Measurements from ENCODE around the gene CACNA2D3.

Gene CACNA2D3

GRCh38 chr3:54510506-54510905 lies 388.2 kb downstream of the CACNA2D3 start:
- TF ChIP-seq CTCF (IDR thresholded peaks at IDR 0.05; ENCODE audit: extremely low read depth, missing control alignments): no peak
- no peak for DNase-seq (ENCODE audit: low spot score)

GRCh38 chr3:54511766-54512365 lies 389.5 kb downstream of the CACNA2D3 start:
- DNase-seq (ENCODE audit: low spot score): no peak
- TF ChIP-seq CTCF (IDR thresholded peaks at IDR 0.05; ENCODE audit: extremely low read depth, missing control alignments): no peak

GRCh38 chr3:54514006-54514405 lies 391.7 kb downstream of the CACNA2D3 start:
- TF ChIP-seq CTCF (IDR thresholded peaks at IDR 0.05; ENCODE audit: extremely low read depth, missing control alignments): no peak
- no peak for DNase-seq (ENCODE audit: low spot score)

- no peak for TF ChIP-seq CTCF (IDR thresholded peaks at IDR 0.05; ENCODE audit: extremely low read depth, missing control alignments)
- no peak for DNase-seq (ENCODE audit: low spot score)
Observed at GRCh38 chr3:54514416-54514815, 392.1 kb downstream of the CACNA2D3 start.

- no peak for TF ChIP-seq CTCF (IDR thresholded peaks at IDR 0.05; ENCODE audit: extremely low read depth, missing control alignments)
- no peak for DNase-seq (ENCODE audit: low spot score)
Observed at GRCh38 chr3:54515441-54516213, 393.3 kb downstream of the CACNA2D3 start.

GRCh38 chr3:54517424-54517823 lies 395.1 kb downstream of the CACNA2D3 start:
- TF ChIP-seq CTCF (IDR thresholded peaks at IDR 0.05; ENCODE audit: extremely low read depth, missing control alignments): no peak
- no peak for DNase-seq (ENCODE audit: low spot score)

- no peak for TF ChIP-seq CTCF (IDR thresholded peaks at IDR 0.05; ENCODE audit: extremely low read depth, missing control alignments)
- no peak for DNase-seq (ENCODE audit: low spot score)
Observed at GRCh38 chr3:54518011-54518675, 395.8 kb downstream of the CACNA2D3 start.
